OCI-LY3 (cell line): ENCODE results near the gene KLF7.

Experiments
- EZH2phosphoT487 ChIP-seq: fragments of 200-600 bp; shearing (Covaris generic); IDR thresholded peaks from 2 replicates; pipeline ENCODE4 v1.6.1; 2018; ENCODE audit warnings: antibody characterized with exemption, mixed run types, low read depth
- TF ChIP-seq, protein P1 (sequence below): fragments of 200-600, 300-600 bp; sonication (generic); IDR thresholded peaks from 2 replicates; pipeline ENCODE4 v1.5.1; 2014; ENCODE audit warnings: antibody characterized with exemption, low read length, low read depth

DNA sequence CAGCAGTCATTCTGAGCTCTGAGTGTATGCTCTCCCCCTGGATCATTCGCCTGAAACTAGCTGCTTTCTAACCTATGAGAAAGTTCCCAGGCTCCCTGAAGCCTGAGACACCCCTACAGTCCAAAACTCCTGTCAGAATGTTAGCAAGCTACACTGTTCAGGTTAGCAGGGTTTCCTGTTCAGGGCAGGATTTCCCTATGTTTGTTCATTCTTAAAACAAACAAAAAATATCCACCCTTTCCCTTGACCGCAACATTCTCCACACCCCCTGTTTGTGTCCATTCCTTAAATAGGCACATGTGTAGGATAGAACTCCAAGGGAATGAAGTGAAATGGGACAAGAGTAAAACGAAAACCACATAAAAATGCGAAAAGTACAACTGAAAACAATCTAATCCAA lies 83.1 kb downstream of the KLF7 start:
- TF ChIP-seq, protein P1, sequence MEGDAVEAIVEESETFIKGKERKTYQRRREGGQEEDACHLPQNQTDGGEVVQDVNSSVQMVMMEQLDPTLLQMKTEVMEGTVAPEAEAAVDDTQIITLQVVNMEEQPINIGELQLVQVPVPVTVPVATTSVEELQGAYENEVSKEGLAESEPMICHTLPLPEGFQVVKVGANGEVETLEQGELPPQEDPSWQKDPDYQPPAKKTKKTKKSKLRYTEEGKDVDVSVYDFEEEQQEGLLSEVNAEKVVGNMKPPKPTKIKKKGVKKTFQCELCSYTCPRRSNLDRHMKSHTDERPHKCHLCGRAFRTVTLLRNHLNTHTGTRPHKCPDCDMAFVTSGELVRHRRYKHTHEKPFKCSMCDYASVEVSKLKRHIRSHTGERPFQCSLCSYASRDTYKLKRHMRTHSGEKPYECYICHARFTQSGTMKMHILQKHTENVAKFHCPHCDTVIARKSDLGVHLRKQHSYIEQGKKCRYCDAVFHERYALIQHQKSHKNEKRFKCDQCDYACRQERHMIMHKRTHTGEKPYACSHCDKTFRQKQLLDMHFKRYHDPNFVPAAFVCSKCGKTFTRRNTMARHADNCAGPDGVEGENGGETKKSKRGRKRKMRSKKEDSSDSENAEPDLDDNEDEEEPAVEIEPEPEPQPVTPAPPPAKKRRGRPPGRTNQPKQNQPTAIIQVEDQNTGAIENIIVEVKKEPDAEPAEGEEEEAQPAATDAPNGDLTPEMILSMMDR, result no peak
- TF ChIP-seq EZH2phosphoT487, result no peak
